HepG2 (cell line): ENCODE measurements around the gene KRTAP5-1.

Experiments
- ATF1 ChIP-seq: IDR thresholded peaks from 2 replicates; pipeline ENCODE4 v1.6.1; 2016; ENCODE audit warnings: mild to moderate bottlenecking, control low read depth
- KDM5B ChIP-seq: sonication (generic); formaldehyde crosslinking; IDR thresholded peaks from 2 replicates; pipeline ENCODE4 v1.4.0; 2020; ENCODE audit warnings: missing genetic modification reagents, mild to moderate bottlenecking, borderline replicate concordance
- MAFK ChIP-seq, 2 experiments: IDR thresholded peaks in 1 of 2; conservative IDR thresholded peaks in 1 of 2; 2 replicates each; pipeline ENCODE4 v1.6.1; 2011; ENCODE audit warnings: improper control_type of control experiment in 2 of 2, low read length in 2 of 2
- PAWR ChIP-seq: sonication (generic); formaldehyde crosslinking; IDR thresholded peaks from 2 replicates; pipeline ENCODE4 v1.4.0; 2020; ENCODE audit warnings: missing genetic modification reagents, mild to moderate bottlenecking, borderline replicate concordance
- PITX1 ChIP-seq: sonication (generic); formaldehyde crosslinking; IDR thresholded peaks from 2 replicates; pipeline ENCODE4 v1.5.1; 2020; ENCODE audit warnings: mild to moderate bottlenecking, missing genetic modification reagents
- SMARCC2 ChIP-seq: fragments of 450-650 bp; IDR thresholded peaks from 2 replicates; pipeline ENCODE4 v1.6.1; 2017; ENCODE audit warnings: antibody characterized with exemption, mild to moderate bottlenecking
- SRSF1 ChIP-seq: fragments of 200-400 bp; formaldehyde crosslinking; optimal IDR thresholded peaks from 2 replicates; pipeline ENCODE3; 2017; ENCODE audit warnings: mild to moderate bottlenecking, low read depth, low read length, moderate library complexity
- TEAD2 ChIP-seq: sonication (generic); formaldehyde crosslinking; IDR thresholded peaks from 2 replicates; pipeline ENCODE4 v1.9.0; 2021; ENCODE audit warnings: missing genetic modification reagents
- ZBTB21 ChIP-seq: sonication (generic); formaldehyde crosslinking; IDR thresholded peaks from 2 replicates; pipeline ENCODE4 v1.4.0; 2020; ENCODE audit warnings: missing genetic modification reagents
- TF ChIP-seq, protein P1 (sequence below): fragments of 450-650 bp; IDR thresholded peaks from 2 replicates; pipeline ENCODE4 v1.6.1; 2017
- TF ChIP-seq, protein P2 (sequence below): sonication (generic); formaldehyde crosslinking; IDR thresholded peaks from 2 replicates; pipeline ENCODE4 v1.5.0; 2020; ENCODE audit warnings: mild to moderate bottlenecking, missing genetic modification reagents, moderate library complexity
- TF ChIP-seq, protein P3 (sequence below): sonication (generic); formaldehyde crosslinking; IDR thresholded peaks from 2 replicates; pipeline ENCODE4 v1.4.0; 2020; ENCODE audit warnings: missing genetic modification reagents
- TF ChIP-seq, protein P4 (sequence below): sonication (generic); formaldehyde crosslinking; IDR thresholded peaks from 2 replicates; pipeline ENCODE4 v1.4.0; 2020; ENCODE audit warnings: missing genetic modification reagents
- TF ChIP-seq, protein P5 (sequence below): IDR thresholded peaks from 2 replicates; pipeline ENCODE4 v1.6.1; 2016; ENCODE audit warnings: mild to moderate bottlenecking, missing biosample characterization, missing genetic modification reagents

DNA sequence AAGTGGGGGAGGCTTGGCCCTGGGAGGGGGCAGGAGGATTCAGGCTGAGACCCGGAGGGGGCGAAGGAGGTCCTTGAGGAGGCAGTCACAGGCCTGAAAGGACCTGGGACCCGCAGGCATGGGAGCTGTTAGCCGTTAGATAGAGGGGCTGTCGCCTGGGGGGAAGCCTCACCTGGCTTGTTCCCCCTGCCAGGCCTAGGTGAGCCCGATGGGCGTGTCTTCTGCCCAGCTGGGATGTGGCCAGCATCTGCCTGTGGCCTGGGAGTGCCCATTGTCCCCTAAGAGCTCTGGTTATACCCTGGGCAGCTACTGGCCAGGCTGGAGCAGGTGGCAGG lies 11.2 kb downstream of the KRTAP5-1 start:
- no peak for TF ChIP-seq KDM5B
- TF ChIP-seq ZBTB21 = no peak
- no peak for TF ChIP-seq SMARCC2
- TF ChIP-seq, protein P1, sequence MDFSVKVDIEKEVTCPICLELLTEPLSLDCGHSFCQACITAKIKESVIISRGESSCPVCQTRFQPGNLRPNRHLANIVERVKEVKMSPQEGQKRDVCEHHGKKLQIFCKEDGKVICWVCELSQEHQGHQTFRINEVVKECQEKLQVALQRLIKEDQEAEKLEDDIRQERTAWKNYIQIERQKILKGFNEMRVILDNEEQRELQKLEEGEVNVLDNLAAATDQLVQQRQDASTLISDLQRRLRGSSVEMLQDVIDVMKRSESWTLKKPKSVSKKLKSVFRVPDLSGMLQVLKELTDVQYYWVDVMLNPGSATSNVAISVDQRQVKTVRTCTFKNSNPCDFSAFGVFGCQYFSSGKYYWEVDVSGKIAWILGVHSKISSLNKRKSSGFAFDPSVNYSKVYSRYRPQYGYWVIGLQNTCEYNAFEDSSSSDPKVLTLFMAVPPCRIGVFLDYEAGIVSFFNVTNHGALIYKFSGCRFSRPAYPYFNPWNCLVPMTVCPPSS = no peak
- TF ChIP-seq, protein P2, sequence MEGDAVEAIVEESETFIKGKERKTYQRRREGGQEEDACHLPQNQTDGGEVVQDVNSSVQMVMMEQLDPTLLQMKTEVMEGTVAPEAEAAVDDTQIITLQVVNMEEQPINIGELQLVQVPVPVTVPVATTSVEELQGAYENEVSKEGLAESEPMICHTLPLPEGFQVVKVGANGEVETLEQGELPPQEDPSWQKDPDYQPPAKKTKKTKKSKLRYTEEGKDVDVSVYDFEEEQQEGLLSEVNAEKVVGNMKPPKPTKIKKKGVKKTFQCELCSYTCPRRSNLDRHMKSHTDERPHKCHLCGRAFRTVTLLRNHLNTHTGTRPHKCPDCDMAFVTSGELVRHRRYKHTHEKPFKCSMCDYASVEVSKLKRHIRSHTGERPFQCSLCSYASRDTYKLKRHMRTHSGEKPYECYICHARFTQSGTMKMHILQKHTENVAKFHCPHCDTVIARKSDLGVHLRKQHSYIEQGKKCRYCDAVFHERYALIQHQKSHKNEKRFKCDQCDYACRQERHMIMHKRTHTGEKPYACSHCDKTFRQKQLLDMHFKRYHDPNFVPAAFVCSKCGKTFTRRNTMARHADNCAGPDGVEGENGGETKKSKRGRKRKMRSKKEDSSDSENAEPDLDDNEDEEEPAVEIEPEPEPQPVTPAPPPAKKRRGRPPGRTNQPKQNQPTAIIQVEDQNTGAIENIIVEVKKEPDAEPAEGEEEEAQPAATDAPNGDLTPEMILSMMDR (CRISPR knock-in tag) = no peak
- TF ChIP-seq TEAD2 = no peak
- TF ChIP-seq PAWR (CRISPR knock-in tag) = no peak
- TF ChIP-seq ATF1 (CRISPR knock-in tag) = no peak
- TF ChIP-seq, protein P3, sequence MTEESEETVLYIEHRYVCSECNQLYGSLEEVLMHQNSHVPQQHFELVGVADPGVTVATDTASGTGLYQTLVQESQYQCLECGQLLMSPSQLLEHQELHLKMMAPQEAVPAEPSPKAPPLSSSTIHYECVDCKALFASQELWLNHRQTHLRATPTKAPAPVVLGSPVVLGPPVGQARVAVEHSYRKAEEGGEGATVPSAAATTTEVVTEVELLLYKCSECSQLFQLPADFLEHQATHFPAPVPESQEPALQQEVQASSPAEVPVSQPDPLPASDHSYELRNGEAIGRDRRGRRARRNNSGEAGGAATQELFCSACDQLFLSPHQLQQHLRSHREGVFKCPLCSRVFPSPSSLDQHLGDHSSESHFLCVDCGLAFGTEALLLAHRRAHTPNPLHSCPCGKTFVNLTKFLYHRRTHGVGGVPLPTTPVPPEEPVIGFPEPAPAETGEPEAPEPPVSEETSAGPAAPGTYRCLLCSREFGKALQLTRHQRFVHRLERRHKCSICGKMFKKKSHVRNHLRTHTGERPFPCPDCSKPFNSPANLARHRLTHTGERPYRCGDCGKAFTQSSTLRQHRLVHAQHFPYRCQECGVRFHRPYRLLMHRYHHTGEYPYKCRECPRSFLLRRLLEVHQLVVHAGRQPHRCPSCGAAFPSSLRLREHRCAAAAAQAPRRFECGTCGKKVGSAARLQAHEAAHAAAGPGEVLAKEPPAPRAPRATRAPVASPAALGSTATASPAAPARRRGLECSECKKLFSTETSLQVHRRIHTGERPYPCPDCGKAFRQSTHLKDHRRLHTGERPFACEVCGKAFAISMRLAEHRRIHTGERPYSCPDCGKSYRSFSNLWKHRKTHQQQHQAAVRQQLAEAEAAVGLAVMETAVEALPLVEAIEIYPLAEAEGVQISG (CRISPR knock-in tag) = no peak
- TF ChIP-seq MAFK (conservative IDR thresholded peaks at IDR 0.05 in 1 of 2, IDR thresholded peaks at IDR 0.05 in 1 of 2; ENCODE audit: low read length in 2 of 2) = no peak
- TF ChIP-seq PITX1 (CRISPR knock-in tag) = no peak
- TF ChIP-seq, protein P4, sequence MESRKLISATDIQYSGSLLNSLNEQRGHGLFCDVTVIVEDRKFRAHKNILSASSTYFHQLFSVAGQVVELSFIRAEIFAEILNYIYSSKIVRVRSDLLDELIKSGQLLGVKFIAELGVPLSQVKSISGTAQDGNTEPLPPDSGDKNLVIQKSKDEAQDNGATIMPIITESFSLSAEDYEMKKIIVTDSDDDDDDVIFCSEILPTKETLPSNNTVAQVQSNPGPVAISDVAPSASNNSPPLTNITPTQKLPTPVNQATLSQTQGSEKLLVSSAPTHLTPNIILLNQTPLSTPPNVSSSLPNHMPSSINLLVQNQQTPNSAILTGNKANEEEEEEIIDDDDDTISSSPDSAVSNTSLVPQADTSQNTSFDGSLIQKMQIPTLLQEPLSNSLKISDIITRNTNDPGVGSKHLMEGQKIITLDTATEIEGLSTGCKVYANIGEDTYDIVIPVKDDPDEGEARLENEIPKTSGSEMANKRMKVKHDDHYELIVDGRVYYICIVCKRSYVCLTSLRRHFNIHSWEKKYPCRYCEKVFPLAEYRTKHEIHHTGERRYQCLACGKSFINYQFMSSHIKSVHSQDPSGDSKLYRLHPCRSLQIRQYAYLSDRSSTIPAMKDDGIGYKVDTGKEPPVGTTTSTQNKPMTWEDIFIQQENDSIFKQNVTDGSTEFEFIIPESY (CRISPR knock-in tag) = no peak
- TF ChIP-seq SRSF1 = no peak
- TF ChIP-seq, protein P5, sequence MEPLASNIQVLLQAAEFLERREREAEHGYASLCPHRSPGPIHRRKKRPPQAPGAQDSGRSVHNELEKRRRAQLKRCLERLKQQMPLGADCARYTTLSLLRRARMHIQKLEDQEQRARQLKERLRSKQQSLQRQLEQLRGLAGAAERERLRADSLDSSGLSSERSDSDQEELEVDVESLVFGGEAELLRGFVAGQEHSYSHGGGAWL (CRISPR knock-in tag) = no peak
